Measurements from ENCODE around the gene HECTD4.

GRCh38 chr12:112294793-112295192 is 87.4 kb downstream of the HECTD4 start:
- TF ChIP-seq CTCF (IDR thresholded peaks at IDR 0.05): no peak
- TF ChIP-seq EP300 (IDR thresholded peaks at IDR 0.05): no peak

Data from suprapubic skin (tissue), 3 donors.